Caco-2 (cell line): ENCODE results near the gene HCFC2. TPM values are rescaled to one million over a fixed set of nuclear protein-coding genes. Genes with fewer than 3 reads are reported as not detected.
"Not testable (repeated sequence)": the region's sequence is repeated elsewhere in the genome, so short reads cannot be mapped to it uniquely, and the experiment has no call there.

Source experiments
- Bru-seq: library from RNA; stranded (reverse); fragments of 400-500 nt; gene quantifications from one replicate; lab custom pipeline; 2021; lab: Mats Ljungman, UMichigan
- BruChase-seq, 2 experiments: library from RNA; stranded (reverse); fragments of 400-500 nt; gene quantifications; one replicate each; lab custom pipeline; 2021; lab: Mats Ljungman, UMichigan
- BruUV-seq: library from RNA; stranded (reverse); fragments of 400-500 nt; replicated peaks from 2 replicates; lab custom pipeline; 2021; lab: Mats Ljungman, UMichigan
- CTCF ChIA-PET: fragments of 300-600 bp; sonication (Branson Sonifier 250); formaldehyde crosslinking; loops from one replicate; lab custom pipeline; 2022; ENCODE audit warnings: antibody characterized with exemption; lab: Charles Lee
- POLR2A ChIA-PET: fragments of 300-600 bp; sonication (Branson Sonifier 250); formaldehyde crosslinking; loops from one replicate; lab custom pipeline; 2022; ENCODE audit warnings: antibody characterized with exemption; lab: Charles Lee
- DNase-seq, 2 experiments: peaks; one replicate each; pipeline versions ENCODE4 v3.0.0 to v3.0.0-alpha.2; 2020 to 2022
- H3K27me3 ChIP-seq: replicated peaks from 2 replicates; pipeline ENCODE4 v1.6.0; 2011; ENCODE audit warnings: low read length; ENCODE audit not compliant: control insufficient read depth, insufficient read depth
- H3K36me3 ChIP-seq: 2 replicates; pipeline ENCODE4 v1.5.1; 2011; ENCODE audit warnings: low read length; ENCODE audit not compliant: control insufficient read depth, insufficient read depth
- H3K4me1 ChIP-seq: fragments of 250-450 bp; sonication (Bioruptor Pico); 2 replicates; pipeline ENCODE4 v1.5.1; 2020; ENCODE audit warnings: mild to moderate bottlenecking
- H3K4me3 ChIP-seq: 2 replicates; pipeline ENCODE4 v1.5.1; 2011; ENCODE audit warnings: low read depth, mild to moderate bottlenecking, control low read depth, low read length
- H3K9me3 ChIP-seq: fragments of 250-450 bp; sonication (Bioruptor Pico); 2 replicates; pipeline ENCODE4 v1.5.1; 2020; ENCODE audit warnings: mild to moderate bottlenecking, moderate library complexity
- H3K27ac Mint-ChIP-seq: one replicate; pipeline ENCODE4 v1.8.0; 2022; ENCODE audit warnings: mixed read lengths; ENCODE audit not compliant: unreplicated experiment
- H3K27me3 Mint-ChIP-seq: one replicate; pipeline ENCODE4 v1.8.0; 2022; ENCODE audit warnings: mixed read lengths; ENCODE audit not compliant: insufficient read depth, unreplicated experiment
- H3K36me3 Mint-ChIP-seq: one replicate; pipeline ENCODE4 v1.8.0; 2022; ENCODE audit warnings: mild to moderate bottlenecking, mixed read lengths; ENCODE audit not compliant: insufficient read depth, unreplicated experiment
- H3K4me1 Mint-ChIP-seq: one replicate; pipeline ENCODE4 v1.8.0; 2022; ENCODE audit warnings: low read depth, mixed read lengths; ENCODE audit not compliant: unreplicated experiment
- H3K4me3 Mint-ChIP-seq: one replicate; pipeline ENCODE4 v1.8.0; 2022; ENCODE audit warnings: mild to moderate bottlenecking, moderate library complexity, mixed read lengths; ENCODE audit not compliant: unreplicated experiment
- H3K9me3 Mint-ChIP-seq: one replicate; pipeline ENCODE4 v1.8.0; 2022; ENCODE audit warnings: mixed read lengths; ENCODE audit not compliant: unreplicated experiment
- intact Hi-C: fragments of 100-400 bp; cut with micrococcal nuclease; formaldehyde crosslinking; loops from one replicate; pipeline ENCODE4 v1.10.0; 2022; ENCODE audit not compliant: unreplicated experiment
- long read RNA-seq: library from polyadenylated mRNA; stranded (forward); transcript quantifications from one replicate; pipeline ENCODE4 v2.0.0, GENCODE V29; 2022
- total RNA-seq: library from RNA; stranded (reverse); gene quantifications from 2 replicates; pipeline ENCODE4 v1.2.3, GENCODE V29; 2022
- TF ChIP-seq, protein P1 (sequence below), 2 experiments: fragments of 200-600 bp in 1 of 2; IDR thresholded peaks; 1 replicate in 1 of 2; 2 replicates in 1 of 2; pipeline versions ENCODE4 v1.5.1 to v1.8.0; 2011 to 2022; ENCODE audit warnings: antibody characterized with exemption in 1 of 2, control low read depth in 1 of 2, inconsistent platforms in 1 of 2, low read depth in 1 of 2, low read length in 1 of 2, mild to moderate bottlenecking in 1 of 2, moderate library complexity in 1 of 2; ENCODE audit not compliant: insufficient read depth in 1 of 2, severe bottlenecking in 1 of 2, unreplicated experiment in 1 of 2

The HCFC2 gene
- total RNA-seq = 4.9 and 5.4 TPM in 2 replicates
- Bru-seq, nascent RNA = percentile 64 among the genes with signal in this experiment
- BruChase-seq, experiment 1, labeled RNA remaining after a 2-hour chase = percentile 69 among the genes with signal in this experiment
- BruChase-seq, experiment 2, labeled RNA remaining after a 6-hour chase = percentile 58 among the genes with signal in this experiment
- long read RNA-seq, full-length matches to known transcripts = 2 of 6 reads
- long read RNA-seq, partial matches to known transcripts = 1 of 6 reads
- long read RNA-seq, other reads (novel, unspliced or antisense) = 3 of 6 reads

DNA sequence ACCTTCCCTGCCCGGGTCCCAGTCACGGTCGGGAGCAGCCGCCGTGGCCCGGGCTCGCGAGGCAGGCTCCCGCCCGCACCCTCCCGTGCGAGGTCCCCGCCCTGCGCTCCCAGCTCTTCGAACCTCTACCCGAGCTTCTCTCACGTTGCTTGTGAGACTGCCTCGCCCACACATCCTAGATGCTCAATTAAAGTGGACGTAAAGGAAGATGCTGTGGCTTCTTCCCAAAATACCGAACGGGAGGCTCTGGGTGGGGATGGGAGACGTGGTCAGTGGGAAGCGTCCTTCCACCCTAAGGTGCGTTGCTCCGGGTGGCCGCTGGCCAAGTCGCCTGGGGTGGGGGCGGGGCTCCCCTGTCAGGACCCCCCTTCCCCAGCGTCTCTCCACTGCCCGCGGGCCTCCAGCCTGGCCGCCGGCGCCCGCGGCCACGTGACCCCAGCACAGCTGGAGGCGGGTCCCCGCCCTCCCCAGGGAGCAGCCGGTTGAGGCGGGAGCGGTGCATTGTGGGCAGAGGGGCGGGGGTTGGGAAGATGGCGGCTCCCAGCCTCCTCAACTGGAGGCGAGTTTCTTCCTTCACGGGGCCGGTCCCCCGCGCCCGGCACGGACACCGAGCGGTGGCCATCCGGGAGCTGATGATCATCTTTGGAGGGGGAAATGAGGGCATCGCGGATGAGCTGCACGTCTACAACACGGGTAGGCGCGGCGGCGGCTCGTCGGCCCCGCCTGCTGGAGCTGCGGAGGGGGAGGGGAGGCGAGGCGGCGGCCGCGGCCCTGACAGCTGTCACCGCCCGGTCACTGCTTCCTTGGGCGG is at the start of gene HCFC2:
HCFC2 (plus strand) TSS at position 501 of the 811 bp plus-strand sequence; CDS start at position 531, 30 bp downstream.
- intact Hi-C loops = loop anchor here (2.0 kb wide), 1 partner anchor 99 kb away; the partner anchor contains the start of gene TDG
- Mint-ChIP-seq H3K9me3 (no peaks in the 10 kb centered on the region), H3K4me3 (peak within 1 kb of the TSS; percentile 91), H3K27ac (peak within 1 kb of the TSS; percentile 64), H3K4me1 (no peaks in the 10 kb centered on the region), H3K27me3 (peaks cover 7% of the 10 kb centered on the region), H3K36me3 (peaks cover 7% of the 10 kb centered on the region)
- Histone ChIP-seq H3K36me3 (no peaks in the 10 kb centered on the region), H3K4me3 (peak within 1 kb of the TSS; percentile 97), H3K4me1 (no peaks in the 10 kb centered on the region), H3K27me3 (no peaks in the 10 kb centered on the region), H3K9me3 (no peaks in the 10 kb centered on the region)
- peak; percentile 90 to 93 for DNase-seq
- POLR2A ChIA-PET = interaction anchor here (0.8 kb wide), 1 partner anchor 108 kb away, joined by 3 read pairs; no protein-coding TSS in a partner anchor
- BruUV-seq = no TSS peak
- CTCF ChIA-PET = interaction anchor here (0.7 to 1.0 kb wide), 2 partner anchors 45 kb away, joined by 3 read pairs; no protein-coding TSS in a partner anchor
- TF ChIP-seq, protein P1, sequence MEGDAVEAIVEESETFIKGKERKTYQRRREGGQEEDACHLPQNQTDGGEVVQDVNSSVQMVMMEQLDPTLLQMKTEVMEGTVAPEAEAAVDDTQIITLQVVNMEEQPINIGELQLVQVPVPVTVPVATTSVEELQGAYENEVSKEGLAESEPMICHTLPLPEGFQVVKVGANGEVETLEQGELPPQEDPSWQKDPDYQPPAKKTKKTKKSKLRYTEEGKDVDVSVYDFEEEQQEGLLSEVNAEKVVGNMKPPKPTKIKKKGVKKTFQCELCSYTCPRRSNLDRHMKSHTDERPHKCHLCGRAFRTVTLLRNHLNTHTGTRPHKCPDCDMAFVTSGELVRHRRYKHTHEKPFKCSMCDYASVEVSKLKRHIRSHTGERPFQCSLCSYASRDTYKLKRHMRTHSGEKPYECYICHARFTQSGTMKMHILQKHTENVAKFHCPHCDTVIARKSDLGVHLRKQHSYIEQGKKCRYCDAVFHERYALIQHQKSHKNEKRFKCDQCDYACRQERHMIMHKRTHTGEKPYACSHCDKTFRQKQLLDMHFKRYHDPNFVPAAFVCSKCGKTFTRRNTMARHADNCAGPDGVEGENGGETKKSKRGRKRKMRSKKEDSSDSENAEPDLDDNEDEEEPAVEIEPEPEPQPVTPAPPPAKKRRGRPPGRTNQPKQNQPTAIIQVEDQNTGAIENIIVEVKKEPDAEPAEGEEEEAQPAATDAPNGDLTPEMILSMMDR (IDR thresholded peaks at IDR 0.05; ENCODE audit: insufficient read depth in 1 of 2, low read depth in 1 of 2, low read length in 1 of 2, severe bottlenecking in 1 of 2, unreplicated experiment in 1 of 2) = no peak

DNA sequence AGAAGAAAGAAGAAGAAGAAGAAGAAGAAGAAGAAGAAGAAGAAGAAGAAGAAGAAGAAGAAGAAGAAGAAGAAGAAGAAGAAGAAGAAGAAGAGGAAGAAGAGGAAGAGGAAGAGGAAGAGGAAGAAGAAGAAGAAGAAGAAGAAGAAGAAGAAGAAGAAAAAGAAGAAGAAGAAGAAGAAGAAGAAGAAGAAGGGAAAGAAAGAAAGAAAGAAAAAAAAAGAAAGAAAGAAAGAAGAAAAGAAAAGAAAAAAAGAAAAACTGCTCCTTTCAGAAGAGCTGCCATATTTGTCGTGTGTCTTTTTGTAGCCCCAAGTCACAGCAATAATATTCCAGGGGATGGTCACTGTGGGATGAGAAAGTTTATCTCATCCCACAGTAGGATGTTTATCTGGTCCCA is 42.5 kb upstream of the HCFC2 start:
- H3K27me3 Mint-ChIP-seq = peaks cover 18% of the 10 kb centered on the region
- H3K36me3 Mint-ChIP-seq, CTCF ChIA-PET, H3K4me3 ChIP-seq, BruUV-seq, H3K4me3 Mint-ChIP-seq, H3K9me3 Mint-ChIP-seq, H3K4me1 ChIP-seq, DNase-seq, H3K36me3 ChIP-seq, H3K9me3 ChIP-seq, intact Hi-C loops, POLR2A ChIA-PET, H3K27me3 ChIP-seq, H3K4me1 Mint-ChIP-seq, H3K27ac Mint-ChIP-seq: not testable (repeated sequence)

DNA sequence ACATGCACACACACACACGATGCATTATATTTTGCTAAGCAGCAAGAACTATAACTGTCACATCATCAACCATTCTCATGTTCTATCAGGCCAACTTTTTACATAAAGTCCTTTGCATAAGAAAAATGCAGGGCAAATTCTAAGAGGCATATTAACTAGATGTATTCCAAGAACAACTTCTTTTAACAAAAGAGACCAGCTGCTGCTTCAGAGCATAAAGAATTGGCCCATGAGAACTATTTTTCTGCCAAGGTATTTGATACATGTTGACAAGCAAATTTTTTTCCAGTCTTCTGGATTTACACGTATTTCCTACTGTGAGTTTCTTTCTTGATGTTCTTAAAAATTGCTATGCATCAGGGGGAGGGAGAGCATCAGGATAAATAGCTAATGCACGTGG is 41.5 kb upstream of the HCFC2 start:
- TF ChIP-seq, protein P1 (IDR thresholded peaks at IDR 0.05; ENCODE audit: insufficient read depth in 1 of 2, low read depth in 1 of 2, low read length in 1 of 2, severe bottlenecking in 1 of 2, unreplicated experiment in 1 of 2) = no peak
- H3K9me3 Mint-ChIP-seq = no peaks in the 10 kb centered on the region
- H3K27me3 Mint-ChIP-seq = peaks cover 18% of the 10 kb centered on the region
- no peaks in the 10 kb centered on the region for H3K27me3 ChIP-seq
- no peak overlapping the region for H3K27ac Mint-ChIP-seq
- no peaks in the 10 kb centered on the region for H3K4me1 ChIP-seq
- CTCF ChIA-PET = no interaction called here
- H3K4me1 Mint-ChIP-seq = no peaks in the 10 kb centered on the region
- H3K4me3 Mint-ChIP-seq = no peak overlapping the region
- no peaks in the 10 kb centered on the region for H3K36me3 Mint-ChIP-seq
- no peaks in the 10 kb centered on the region for H3K36me3 ChIP-seq
- no peak overlapping the region for H3K4me3 ChIP-seq
- H3K9me3 ChIP-seq = peaks cover 5% of the 10 kb centered on the region; the same call in 1 of the 2 replicates
- intact Hi-C loops = no loop called here
- no peak for DNase-seq
- no TSS peak for BruUV-seq
- POLR2A ChIA-PET = no interaction called here
